GM12878 (cell line): ENCODE measurements around the gene IL1B. TPM values are rescaled to one million over a fixed set of nuclear protein-coding genes. Genes with fewer than 3 reads are reported as not detected.
A peak's percentile ranks its signal among the peaks of the same experiment; 100 is the strongest.

Experiments
- ATAC-seq: fragments of 200-7000 bp; cut with Tn5 transposase; 3 replicates; pipeline ENCODE4 v1.9.1; 2020; ENCODE audit warnings: mild to moderate bottlenecking, moderate library complexity
- BruUV-seq: library from RNA; stranded (reverse); fragments of 400-500 nt; replicated peaks from 2 replicates; lab custom pipeline; 2021; lab: Mats Ljungman, UMichigan
- CTCF ChIA-PET: fragments of 300-600 bp; sonication (Branson Sonifier 250); formaldehyde crosslinking; extraction: SDS; loops from one replicate; lab custom pipeline; 2021; ENCODE audit warnings: inconsistent platforms; lab: Yijun Ruan, JAX
- POLR2A ChIA-PET: fragments of 350-600 bp; formaldehyde crosslinking; extraction: SDS; loops from one replicate; lab custom pipeline; 2021; ENCODE audit warnings: inconsistent platforms; lab: Charles Lee
- RAD21 ChIA-PET: fragments of 300-600 bp; sonication (Branson Sonifier 250); formaldehyde crosslinking; loops from one replicate; lab custom pipeline; 2023; ENCODE audit warnings: antibody characterized with exemption; ENCODE audit not compliant: unreplicated experiment; lab: Charles Lee
- SMC1A ChIA-PET: fragments of 300-600 bp; sonication (Branson Sonifier 250); formaldehyde crosslinking; loops from one replicate; lab custom pipeline; 2023; ENCODE audit not compliant: unreplicated experiment, uncharacterized antibody; lab: Charles Lee
- DNase-seq: peaks from one replicate; pipeline ENCODE4 v3.0.0-alpha.2; 2011; ENCODE audit warnings: low read depth, low spot score
- FAIRE-seq: peaks from 3 replicates; lab custom pipeline; 2011; peaks lifted over from hg19 to GRCh38; lab: Jason Lieb, UNC
- H2AFZ ChIP-seq: 2 replicates; pipeline ENCODE4 v1.6.0; 2011; ENCODE audit warnings: low read depth, low read length, control low read depth; ENCODE audit not compliant: control insufficient read depth
- H3K27ac ChIP-seq: 2 replicates; pipeline ENCODE4 v1.5.1; 2011; ENCODE audit warnings: control low read depth; ENCODE audit not compliant: control insufficient read depth, insufficient read depth
- H3K27me3 ChIP-seq, 2 experiments: replicated peaks in 1 of 2; 2 replicates each; pipeline versions ENCODE4 v1.6.0 to v1.6.1; 2011; ENCODE audit warnings: low read length in 1 of 2; ENCODE audit not compliant: control insufficient read depth in 2 of 2, insufficient read depth in 2 of 2
- H3K36me3 ChIP-seq, 2 experiments: 2 replicates each; pipeline ENCODE4 v1.5.1; 2011; ENCODE audit warnings: low read length in 1 of 2; ENCODE audit not compliant: control insufficient read depth in 2 of 2, insufficient read depth in 2 of 2
- H3K4me1 ChIP-seq: 2 replicates; pipeline ENCODE4 v1.6.1; 2011; ENCODE audit warnings: mild to moderate bottlenecking, low read length, moderate library complexity, mixed read lengths; ENCODE audit not compliant: control insufficient read depth, insufficient read depth
- H3K4me2 ChIP-seq: 2 replicates; pipeline ENCODE4 v1.6.0; 2011; ENCODE audit warnings: control low read depth; ENCODE audit not compliant: control insufficient read depth, insufficient read depth
- H3K4me3 ChIP-seq: fragments of 200-600 bp; sonication (generic); 2 replicates; pipeline ENCODE4 v1.5.1; 2016
- H3K79me2 ChIP-seq: 2 replicates; pipeline ENCODE4 v1.6.0; 2011; ENCODE audit warnings: low read length; ENCODE audit not compliant: control insufficient read depth, insufficient read depth
- H3K9ac ChIP-seq: 2 replicates; pipeline ENCODE4 v1.8.0; 2011; ENCODE audit warnings: low read length, control low read depth, mixed read lengths; ENCODE audit not compliant: control insufficient read depth, insufficient read depth
- H3K9me3 ChIP-seq: replicated peaks from 3 replicates; pipeline ENCODE4 v1.5.1; 2011; ENCODE audit warnings: mild to moderate bottlenecking, low read length; ENCODE audit not compliant: control insufficient read depth, insufficient read depth
- H4K20me1 ChIP-seq: 2 replicates; pipeline ENCODE4 v1.6.0; 2011; ENCODE audit not compliant: control insufficient read depth, insufficient read depth
- ATF7 ChIP-seq: fragments of 450-650 bp; IDR thresholded peaks from 2 replicates; pipeline ENCODE4 v1.6.1; 2016; ENCODE audit warnings: low read depth, mild to moderate bottlenecking
- BCL11A ChIP-seq: IDR thresholded peaks from 2 replicates; pipeline ENCODE4 v1.6.1; 2011; ENCODE audit warnings: low read depth, low read length
- BCLAF1 ChIP-seq: fragments of 450-650 bp; IDR thresholded peaks from 2 replicates; pipeline ENCODE4 v1.6.1; 2017; ENCODE audit warnings: antibody characterized with exemption, mild to moderate bottlenecking, moderate library complexity
- CBFB ChIP-seq: IDR thresholded peaks from 2 replicates; pipeline ENCODE4 v1.6.1; 2016; ENCODE audit warnings: antibody characterized with exemption, low read depth
- EED ChIP-seq: sonication (generic); IDR thresholded peaks from 2 replicates; pipeline ENCODE4 v1.6.1; 2016; ENCODE audit warnings: antibody characterized with exemption, low read depth
- ETV6 ChIP-seq, 2 experiments: fragments of 450-650 bp in 1 of 2; IDR thresholded peaks in 1 of 2; conservative IDR thresholded peaks in 1 of 2; 2 replicates each; pipeline ENCODE4 v1.6.1; 2014; ENCODE audit warnings: antibody characterized with exemption in 1 of 2, borderline replicate concordance in 1 of 2, low read depth in 1 of 2, mild to moderate bottlenecking in 1 of 2, moderate library complexity in 1 of 2
- FOXM1 ChIP-seq: IDR thresholded peaks from 2 replicates; pipeline ENCODE4 v1.6.1; 2012; ENCODE audit warnings: low read depth, mild to moderate bottlenecking, inconsistent platforms, low read length, moderate library complexity
- GABPA ChIP-seq: IDR thresholded peaks from 2 replicates; pipeline ENCODE4 v1.6.1; 2014; ENCODE audit warnings: antibody characterized with exemption, low read depth, mild to moderate bottlenecking, inconsistent platforms
- IKZF1 ChIP-seq: fragments of 450-650 bp; conservative IDR thresholded peaks from 2 replicates; pipeline ENCODE4 v1.6.1; 2017; ENCODE audit warnings: antibody characterized with exemption, mild to moderate bottlenecking
- IRF3 ChIP-seq: fragments of 450-650 bp; IDR thresholded peaks from 2 replicates; pipeline ENCODE4 v1.6.1; 2014; ENCODE audit warnings: mild to moderate bottlenecking
- NFYB ChIP-seq: IDR thresholded peaks from 2 replicates; pipeline ENCODE4 v1.6.1; 2011; ENCODE audit warnings: low read depth, mild to moderate bottlenecking, low read length, improper control_type of control experiment, moderate library complexity; ENCODE audit not compliant: insufficient read depth
- RAD21 ChIP-seq: IDR thresholded peaks from 2 replicates; pipeline ENCODE4 v1.6.1; 2011; ENCODE audit warnings: mild to moderate bottlenecking, low read depth, low read length, moderate library complexity; ENCODE audit not compliant: insufficient read depth
- RAD51 ChIP-seq: fragments of 450-650 bp; IDR thresholded peaks from 2 replicates; pipeline ENCODE4 v1.6.1; 2016; ENCODE audit warnings: moderate library complexity, mild to moderate bottlenecking, inconsistent platforms
- SMAD1 ChIP-seq: fragments of 450-650 bp; IDR thresholded peaks from 2 replicates; pipeline ENCODE4 v1.6.1; 2018; ENCODE audit warnings: mild to moderate bottlenecking, low read depth; ENCODE audit not compliant: partially characterized antibody
- SPI1 ChIP-seq: IDR thresholded peaks from 2 replicates; pipeline ENCODE4 v1.6.1; 2011; ENCODE audit warnings: low read depth, mild to moderate bottlenecking, low read length, moderate library complexity, borderline replicate concordance; ENCODE audit not compliant: insufficient read depth
- STAT1 ChIP-seq: fragments of 450-650 bp; conservative IDR thresholded peaks from 2 replicates; pipeline ENCODE4 v1.6.1; 2014; ENCODE audit warnings: antibody characterized with exemption, mild to moderate bottlenecking
- WGBS: methylation state at CpG from one replicate; pipeline ENCODE4 v1.1.6; 2016; ENCODE audit warnings: low lambda C conversion rate; ENCODE audit not compliant: insufficient replicate concordance, insufficient coverage; ENCODE audit errors: missing lambda C conversion rate; 5-methylcytosine and 5-hydroxymethylcytosine counted together
- in situ Hi-C: fragments of 300-500 bp; cut with MboI; formaldehyde crosslinking; loops from 9 replicates; pipeline ENCODE4 v1.14.3; 2018; ENCODE audit warnings: mixed read lengths
- intact Hi-C: fragments of 100-400 bp; cut with micrococcal nuclease; formaldehyde crosslinking; loops from one replicate; pipeline ENCODE4 v1.14.2; 2022; ENCODE audit not compliant: unreplicated experiment
- polyA plus RNA-seq, 11 experiments: library from polyadenylated mRNA; depleted of rRNA in 4 of 11; unstranded in 6 of 11; stranded (reverse) in 5 of 11; fragments of >200 nt; fragmentation: Nextera tagmentation in 4 of 11; fragmentation: Illumina TruSeq in 1 of 11; extraction: Ambion mirVana in 4 of 11; extraction: Trizol in 1 of 11; gene quantifications; 1 replicate in 1 of 11; 2 replicates in 10 of 11; pipeline versions ENCODE4 v1.2.1 to v1.2.3, GENCODE V29; 2011 to 2016; ENCODE audit warnings: inconsistent platforms in 2 of 11, missing spikeins in 2 of 11, low read depth in 1 of 11
- total RNA-seq, 4 experiments: library from RNA; depleted of rRNA in 3 of 4; stranded (reverse); fragments of >200 nt in 3 of 4; fragmentation: Illumina TruSeq in 1 of 4; extraction: Trizol in 1 of 4; gene quantifications; 2 replicates each; pipeline versions ENCODE4 v1.2.1 to v1.2.3, GENCODE V29; 2013 to 2021

IL1B gene
- total and polyA plus RNA-seq, 10 of the 15 experiments (the other 5 are each of a cell fraction or from before 2014, with no cell fraction given) = 0.20 to 1.6 (median 0.84) TPM

- no peaks in the 10 kb centered on the region for H3K9me3 ChIP-seq
- no peaks in the 10 kb centered on the region for H3K27me3 ChIP-seq
- ATAC-seq (no peak), FAIRE-seq (no peak), DNase-seq (no peak)
- ChIA-PET POLR2A (interaction anchor here (0.6 kb wide), 1 partner anchor 40 kb away, joined by 3 read pairs; no protein-coding TSS in a partner anchor), SMC1A (interaction anchor here (0.7 to 2.2 kb wide), 11 partner anchors 12 to 102 kb away, joined by 3 to 8 read pairs (median 3); no protein-coding TSS in a partner anchor), RAD21 (interaction anchor here (1.0 to 2.4 kb wide), 3 partner anchors 27 to 90 kb away, joined by 3 to 7 read pairs (median 4); no protein-coding TSS in a partner anchor), CTCF (interaction anchor here (1.2 to 1.6 kb wide), 2 partner anchors 39 to 46 kb away, joined by 3 to 5 read pairs; no protein-coding TSS in a partner anchor)
- intact Hi-C loops (loop anchor here (2.0 kb wide), 1 partner anchor 41 kb away; no protein-coding TSS in a partner anchor), in situ Hi-C loops (no loop called here)
- no peaks in the 10 kb centered on the region for H3K36me3 ChIP-seq
- 82% methylated on average over 9 of the region's 9 CpGs for WGBS
- H3K27ac ChIP-seq = no peak overlapping the region
- H3K4me3 ChIP-seq = no peak overlapping the region
- H3K79me2 ChIP-seq = no peaks in the 10 kb centered on the region
- H3K9ac ChIP-seq = no peak overlapping the region
- H2AFZ ChIP-seq = no peak overlapping the region
- H3K4me2 ChIP-seq = no peak overlapping the region
- TF ChIP-seq IKZF1 (0 out of 2 replicates have a peak, but pooled peaks have one; percentile 9), IRF3 (no peak), SPI1 (0 out of 2 replicates have a peak, but pooled peaks have one; percentile 20), ATF7 (no peak), ETV6 (conservative IDR thresholded peaks at IDR 0.05 in 1 of 2, IDR thresholded peaks at IDR 0.05 in 1 of 2; ENCODE audit: borderline replicate concordance in 1 of 2, low read depth in 1 of 2) (peak in 1 of 2 experiments; percentile 3; a peak in 1 of 4 replicates), NFYB (no peak), FOXM1 (no peak), GABPA (no peak), RAD51 (no peak), SMAD1 (no peak), CBFB (no peak), BCL11A (no peak), BCLAF1 (no peak), STAT1 (no peak), EED (0 out of 2 replicates have a peak, but pooled peaks have one; percentile 17), RAD21 (peak; percentile 35; the same call in 1 of the 2 replicates)
- H4K20me1 ChIP-seq = no peaks in the 10 kb centered on the region
- BruUV-seq = no TSS peak
- peaks cover 36% of the 10 kb centered on the region for H3K4me1 ChIP-seq
These were observed 3.0 kb upstream of the IL1B start for GRCh38 chr2:112839407-112840067.
